ENCODE results near the gene INTS7.

DNA sequence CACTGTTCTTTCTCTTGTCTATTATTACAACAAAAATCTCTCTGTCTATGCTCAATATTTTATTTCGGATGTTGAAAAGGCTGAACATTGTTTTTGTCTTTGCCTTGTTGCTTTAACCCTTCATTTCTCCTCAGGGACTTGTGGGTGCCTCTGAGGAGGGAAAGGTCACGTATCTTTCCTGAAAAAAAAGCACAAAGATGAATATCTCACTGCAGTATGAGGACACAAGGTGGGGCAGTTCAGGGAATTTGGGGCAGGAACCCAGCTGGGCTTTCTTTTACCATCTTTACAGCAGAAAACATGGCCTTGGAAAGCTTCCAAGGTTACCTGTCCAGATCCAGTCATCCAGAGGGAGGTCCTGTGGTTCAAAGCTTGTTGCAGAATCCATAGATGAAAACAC is 105.7 kb downstream of the INTS7 start:
- TF ChIP-seq EZH2 (IDR thresholded peaks at IDR 0.05) (no peak), CTCF (IDR thresholded peaks at IDR 0.05 in 2 of 3, conservative IDR thresholded peaks at IDR 0.05 in 1 of 3; ENCODE audit: borderline replicate concordance in 1 of 3, insufficient read depth in 1 of 3, low read depth in 2 of 3, low read length in 2 of 3) (no peak), YY1 (IDR thresholded peaks at IDR 0.05; ENCODE audit: extremely low read depth, insufficient replicate concordance, low read depth, low read length) (no peak), JUND (IDR thresholded peaks at IDR 0.05) (no peak), POLR2AphosphoS5 (IDR thresholded peaks at IDR 0.05; ENCODE audit: low read depth, low read length) (no peak), POLR2A (IDR thresholded peaks at IDR 0.05; ENCODE audit: borderline replicate concordance, extremely low read depth, insufficient read depth, insufficient read length) (no peak)
- TF ChIP-seq, protein P1, sequence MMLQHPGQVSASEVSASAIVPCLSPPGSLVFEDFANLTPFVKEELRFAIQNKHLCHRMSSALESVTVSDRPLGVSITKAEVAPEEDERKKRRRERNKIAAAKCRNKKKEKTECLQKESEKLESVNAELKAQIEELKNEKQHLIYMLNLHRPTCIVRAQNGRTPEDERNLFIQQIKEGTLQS (IDR thresholded peaks at IDR 0.05): no peak
